HG03060 (cell line): ENCODE results near the gene AIDA.
A peak's percentile ranks its signal among the peaks of the same experiment; 100 is the strongest.
"Not testable (repeated sequence)": the region's sequence is repeated elsewhere in the genome, so short reads cannot be mapped to it uniquely, and the experiment has no call there.

Experiments
- ATAC-seq: cut with Tn5 transposase; IDR thresholded peaks from one replicate; pipeline ENCODE4 v1.9.1; 2021; ENCODE audit warnings: low read depth, moderate number of reproducible peaks; ENCODE audit not compliant: unreplicated experiment

Gene AIDA

DNA sequence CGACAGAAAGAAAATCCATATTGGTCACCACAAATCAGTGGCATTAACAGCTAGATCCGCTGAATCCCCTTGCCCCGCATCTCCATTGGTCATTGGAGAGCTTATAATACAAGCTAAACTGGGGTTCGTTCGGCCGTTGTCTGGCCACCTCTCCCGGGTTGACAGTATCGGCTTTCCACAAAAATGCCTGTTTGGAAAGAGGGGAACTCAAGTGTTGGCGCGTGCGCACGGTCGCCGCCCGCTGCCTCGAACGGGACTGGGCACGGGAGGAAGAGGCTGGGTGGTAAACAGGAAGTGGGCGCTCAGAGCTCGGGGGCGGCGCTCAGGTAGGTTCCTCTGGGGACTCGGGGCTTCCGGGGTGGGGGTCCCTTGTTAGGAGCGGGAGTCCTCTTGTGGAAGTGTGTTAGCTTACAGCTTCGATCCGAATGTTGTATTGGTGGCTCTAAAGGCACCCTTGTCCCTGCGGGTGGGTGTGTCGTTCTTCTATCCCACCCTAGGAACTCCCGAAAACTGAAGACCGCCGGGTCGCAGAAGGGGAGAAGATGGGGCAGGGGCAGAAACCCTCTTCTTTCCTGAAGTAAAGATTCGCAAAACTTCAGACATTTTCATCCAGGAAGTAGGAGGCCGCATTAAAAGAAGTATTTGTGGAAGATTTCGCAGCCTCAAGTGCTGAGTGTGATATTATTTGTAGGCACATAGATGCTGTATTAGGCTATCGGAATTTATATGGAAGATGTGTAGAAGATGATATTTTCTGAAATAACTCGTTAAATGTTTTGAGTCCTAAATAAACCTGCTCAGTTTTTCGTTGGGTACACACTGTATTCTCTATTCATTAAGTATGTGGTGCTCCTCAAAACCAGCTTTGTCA lies 1.0 kb upstream of the AIDA start:
- peak; percentile 59 for ATAC-seq

DNA sequence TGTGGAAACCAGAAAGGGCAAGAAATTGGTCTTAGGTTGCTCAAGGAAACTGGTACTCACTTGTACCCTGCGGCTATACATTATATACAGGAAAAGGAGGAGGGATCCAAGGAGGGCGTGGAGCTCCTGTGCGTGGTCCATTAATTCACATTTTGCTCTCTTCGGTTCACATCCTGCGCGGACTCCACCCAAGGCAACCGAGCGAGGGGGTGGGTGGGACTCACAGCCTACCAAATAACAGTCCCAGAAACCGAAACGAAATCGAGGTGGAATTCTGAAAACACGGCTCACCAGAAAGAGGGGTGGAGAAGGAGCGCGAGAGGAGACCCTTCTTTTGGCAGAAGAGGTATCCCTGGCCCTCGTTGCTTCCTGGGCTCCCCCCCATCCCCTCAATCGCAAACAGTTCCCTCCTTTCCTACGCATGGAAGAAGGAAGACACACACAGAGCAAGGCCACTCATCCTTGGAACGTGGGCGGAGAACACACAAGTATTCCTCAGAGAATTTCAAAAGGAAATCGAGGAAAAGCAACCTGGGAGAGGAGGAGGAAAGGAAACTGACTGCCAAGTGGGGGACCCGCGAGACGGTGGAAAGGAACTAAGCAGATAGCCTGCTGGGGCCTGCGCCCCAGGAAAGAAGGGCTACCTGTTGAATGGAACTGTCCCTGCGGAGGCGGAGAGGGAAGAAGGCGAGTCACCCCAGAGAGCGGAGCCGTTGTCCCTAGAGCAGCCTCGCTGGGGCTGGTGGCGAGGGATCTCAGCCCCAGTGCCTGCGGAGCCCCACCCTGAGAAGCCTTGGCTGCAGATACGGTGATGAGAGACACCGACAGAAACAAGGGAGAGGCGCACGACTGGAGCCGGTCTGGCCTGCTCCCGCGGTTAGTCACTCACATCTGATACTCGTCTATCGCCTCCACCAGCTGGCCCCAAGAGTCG lies 705 bp downstream of the AIDA start:
- ATAC-seq: peak; percentile 10

DNA sequence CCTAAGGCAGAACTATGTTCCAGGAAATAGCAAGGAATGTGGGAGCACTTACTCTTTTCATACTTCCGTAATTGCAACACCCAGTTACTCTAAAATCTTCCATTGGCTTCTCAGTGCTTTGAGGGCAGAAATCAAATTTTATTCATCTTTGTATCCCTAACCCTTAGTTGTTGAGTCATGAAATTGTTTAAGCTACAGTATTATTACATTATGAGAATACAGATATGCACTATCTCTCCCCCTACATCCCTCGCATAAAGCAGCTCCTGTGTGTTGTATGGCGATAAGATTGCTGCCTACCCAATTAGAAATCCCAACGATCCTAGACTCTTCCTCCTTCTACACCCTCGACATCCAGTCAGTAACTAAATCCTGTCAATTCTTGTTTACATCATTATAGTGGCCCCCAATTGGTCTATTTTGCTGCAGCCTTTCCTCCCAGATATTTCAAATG lies 2.6 kb downstream of the AIDA start:
- no peak for ATAC-seq

DNA sequence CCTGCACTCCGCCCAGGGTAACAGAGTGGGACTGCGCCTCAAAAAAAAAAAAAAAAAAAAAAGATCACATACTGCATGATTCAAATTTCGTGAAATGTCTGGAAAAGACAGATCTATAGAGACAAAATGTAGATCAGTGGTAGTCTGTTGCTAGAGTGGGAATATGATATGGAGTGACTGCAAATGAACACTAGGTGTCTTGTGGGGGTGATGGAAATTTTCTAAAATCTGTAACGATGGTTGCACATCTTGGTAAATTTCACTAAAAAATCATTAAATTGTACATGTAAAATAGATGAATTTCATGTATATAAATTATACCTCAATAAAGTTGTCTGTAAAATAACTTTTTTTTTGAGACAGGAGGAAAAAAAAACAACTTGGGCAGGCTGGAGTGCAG lies 5.5 kb downstream of the AIDA start:
- ATAC-seq: no peak

DNA sequence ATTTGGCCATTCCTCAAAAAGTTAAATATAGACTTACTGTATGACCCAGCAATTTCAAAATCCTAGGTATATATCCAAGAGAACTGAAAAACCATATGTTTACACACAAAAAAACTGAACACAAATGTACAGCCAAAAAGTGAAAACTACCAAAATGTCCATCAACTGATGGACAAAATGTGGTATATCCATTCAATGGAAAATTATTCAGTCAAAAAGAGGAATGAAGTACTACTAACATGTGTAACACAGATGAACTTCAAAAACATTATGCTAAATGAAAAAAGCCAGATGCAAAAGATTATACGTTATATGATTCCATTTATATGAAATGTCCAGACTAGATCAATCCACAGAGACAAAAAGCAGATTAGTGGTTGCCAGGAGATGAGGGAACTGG lies 8.0 kb downstream of the AIDA start:
- ATAC-seq: no peak

DNA sequence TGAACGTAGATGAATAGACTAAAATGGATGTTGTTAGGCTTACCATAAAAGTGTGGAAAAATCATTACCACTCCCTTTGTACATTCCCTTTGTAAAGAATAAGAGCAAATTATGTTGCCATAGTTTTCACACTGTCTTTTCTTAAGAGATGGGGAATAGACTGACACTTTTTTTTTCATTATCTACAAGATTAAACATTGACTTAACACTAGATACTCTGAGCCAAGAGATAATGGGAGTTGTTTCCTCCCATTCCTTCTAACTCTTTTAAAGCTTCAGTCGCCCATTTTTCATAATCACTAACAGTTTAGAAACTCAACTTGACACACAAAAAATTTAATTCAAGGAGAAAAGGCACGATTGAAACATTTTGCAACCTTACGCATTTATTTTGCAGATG lies 10.1 kb downstream of the AIDA start:
- no peak for ATAC-seq

DNA sequence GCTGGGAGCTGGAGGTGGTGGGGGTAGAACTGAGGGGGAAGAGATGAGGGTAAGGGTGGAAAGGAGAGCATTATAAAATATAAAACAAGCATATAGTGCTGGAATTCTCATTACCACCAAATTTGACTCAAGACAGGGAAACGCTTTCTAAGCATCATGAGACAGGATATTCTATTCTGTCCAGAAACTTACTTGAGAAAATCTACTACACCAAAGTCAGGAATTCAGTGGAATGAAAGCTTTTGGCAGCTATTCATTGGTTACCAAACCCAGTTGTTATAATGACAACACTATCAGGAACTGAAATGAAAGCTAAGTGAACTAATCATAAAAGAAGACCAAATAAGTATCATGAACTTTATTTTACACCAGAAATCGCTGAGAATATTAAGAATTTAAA lies 14.5 kb downstream of the AIDA start:
- no peak for ATAC-seq

DNA sequence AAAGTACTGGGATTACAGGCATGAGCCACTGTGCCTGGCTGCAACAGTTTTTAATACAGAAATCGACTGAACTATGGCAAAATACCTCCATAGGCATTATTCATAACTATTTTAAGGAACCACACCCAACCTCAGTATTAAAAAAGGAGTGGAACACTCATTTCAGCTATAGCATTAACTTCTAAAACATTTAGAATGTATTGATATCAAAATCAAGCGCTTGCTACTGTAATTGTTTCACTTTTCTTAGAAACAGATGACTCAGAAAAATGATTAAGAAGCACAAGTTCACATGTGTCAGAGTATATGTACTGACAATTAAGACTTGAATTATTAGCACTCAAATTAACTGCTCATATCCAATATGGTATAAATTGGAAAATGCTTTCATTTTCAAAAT lies 15.1 kb downstream of the AIDA start:
- no peak for ATAC-seq

DNA sequence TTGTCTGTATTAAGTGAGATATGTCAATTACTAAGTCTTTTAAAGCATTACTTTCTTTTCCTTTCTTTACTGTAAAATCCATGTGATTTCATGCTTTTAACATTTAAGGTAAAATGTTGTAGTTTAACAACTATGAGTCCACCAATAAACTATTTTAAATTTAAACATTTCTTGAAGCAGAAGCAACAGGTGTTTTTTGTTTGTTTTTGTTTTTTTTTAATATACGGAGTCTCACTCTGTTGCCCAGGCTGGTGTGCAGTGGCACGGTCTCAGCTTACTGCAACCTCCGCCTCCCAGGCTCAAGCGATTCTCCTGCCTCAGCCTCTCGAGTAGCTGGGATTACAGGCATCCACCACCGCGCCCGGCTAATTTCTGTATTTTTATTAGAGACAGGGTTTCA lies 15.6 kb downstream of the AIDA start:
- no peak for ATAC-seq

DNA sequence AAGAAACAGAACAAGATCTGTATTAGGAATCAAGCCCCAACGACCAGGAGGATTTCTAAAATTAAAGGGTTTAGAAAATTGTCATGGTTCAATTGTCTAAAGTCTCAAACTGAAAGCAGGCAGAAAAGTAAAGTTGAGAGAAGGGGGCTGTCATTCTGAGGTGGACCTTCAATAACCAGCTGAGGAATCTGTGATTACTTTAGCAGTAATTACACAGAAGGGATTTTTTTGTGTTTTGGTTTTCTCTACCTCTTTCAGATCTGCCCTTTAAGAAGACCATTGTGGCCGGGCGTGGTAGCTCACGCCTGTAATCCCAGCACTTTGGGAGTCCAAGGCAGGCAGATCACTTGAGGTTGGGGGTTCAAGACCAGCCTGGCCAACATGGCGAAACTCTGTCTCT lies 17.4 kb downstream of the AIDA start:
- no peak for ATAC-seq

DNA sequence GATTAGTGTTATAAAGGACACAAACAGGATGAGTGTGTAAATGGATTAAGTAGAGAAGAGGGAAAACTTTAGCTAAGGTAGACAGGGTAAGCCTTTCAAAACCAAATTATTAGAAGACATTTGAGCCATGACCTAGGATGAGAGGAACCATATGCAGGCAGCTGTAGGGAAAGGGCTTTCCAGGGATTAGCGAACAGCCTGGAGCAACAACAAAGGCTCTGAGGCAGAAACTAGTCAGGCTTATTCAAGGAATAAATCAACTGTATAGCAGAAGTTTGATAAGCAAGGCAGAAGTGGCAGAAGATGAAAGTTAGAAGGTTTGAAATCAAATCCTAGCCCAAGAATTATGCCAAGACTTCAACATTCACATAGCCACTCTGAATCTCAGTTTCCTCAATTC lies 21.3 kb downstream of the AIDA start:
- no peak for ATAC-seq

DNA sequence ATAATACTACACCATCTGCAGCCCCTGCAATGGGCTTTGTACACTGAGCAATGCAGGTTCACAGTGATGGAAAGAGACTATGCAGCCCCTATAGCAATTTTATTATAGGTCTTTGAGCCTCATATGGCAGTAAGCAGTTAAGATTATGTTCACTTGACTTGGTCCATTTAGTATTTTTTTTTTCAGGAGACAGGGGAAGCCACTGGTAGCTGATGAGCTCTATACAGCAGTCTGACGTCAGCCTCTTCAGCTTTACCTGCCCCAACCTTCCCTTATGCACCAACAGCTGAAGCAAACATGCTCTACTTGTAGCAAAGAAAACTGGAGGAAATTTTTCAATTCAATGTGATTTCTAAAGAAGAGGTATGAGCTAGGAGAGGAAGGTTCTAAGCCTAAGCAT lies 32.2 kb downstream of the AIDA start:
- ATAC-seq: no peak

DNA sequence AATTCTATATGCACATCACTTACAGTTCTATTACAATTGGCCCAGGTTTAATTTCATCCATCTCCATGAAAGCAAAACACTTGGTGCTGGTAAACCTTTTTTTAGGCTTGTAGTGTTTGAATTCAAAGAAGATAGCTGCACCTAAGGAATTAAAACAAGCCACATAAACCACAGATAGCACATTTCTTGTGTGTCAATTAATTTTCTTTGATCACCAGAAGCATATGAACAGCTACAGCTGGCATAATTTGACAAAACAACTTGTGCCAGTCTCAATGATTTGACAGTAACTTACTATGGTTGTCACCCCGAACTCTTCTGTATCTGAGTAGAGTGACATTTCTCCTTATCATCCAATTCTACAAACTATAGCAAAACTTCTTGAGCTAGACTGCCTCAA lies 42.2 kb downstream of the AIDA start:
- no peak for ATAC-seq

DNA sequence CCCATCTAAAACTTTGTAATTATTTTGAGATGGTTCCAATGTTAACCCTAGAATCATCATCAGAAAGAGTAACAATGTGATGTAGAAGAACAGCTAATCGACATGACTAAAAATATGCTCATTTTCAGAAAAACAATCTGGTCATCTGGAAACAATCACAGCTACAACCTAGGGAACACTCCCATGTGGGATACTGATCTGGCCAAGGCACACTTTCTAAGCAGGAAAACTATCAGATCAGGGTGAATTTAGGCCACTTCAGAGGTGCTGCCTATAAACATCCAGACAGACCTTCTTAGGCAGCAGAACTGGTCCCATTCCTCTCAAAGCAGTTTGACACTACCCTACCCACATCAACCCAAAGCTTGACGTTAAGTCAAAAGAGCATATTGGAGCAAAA lies 43.2 kb downstream of the AIDA start:
- ATAC-seq: not testable (repeated sequence)

DNA sequence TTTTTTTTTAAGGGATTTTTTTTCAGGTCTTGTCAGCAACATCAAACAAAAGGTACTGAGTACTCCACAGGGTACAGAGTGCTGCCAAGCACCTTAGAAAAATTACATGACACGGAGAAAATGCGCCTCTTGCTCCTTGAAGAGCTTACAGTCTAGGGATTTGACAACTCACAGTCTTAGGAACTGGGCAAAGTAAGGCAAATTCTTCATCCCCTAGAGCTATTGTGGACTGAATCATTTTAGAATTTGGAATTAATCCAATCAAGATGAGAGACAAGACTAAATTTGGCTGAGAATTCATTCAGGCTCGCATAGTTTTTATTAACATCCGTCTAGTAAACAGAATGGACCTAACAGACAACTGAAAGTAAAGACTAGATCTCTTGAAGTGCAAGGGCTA lies 44.1 kb downstream of the AIDA start:
- ATAC-seq: not testable (repeated sequence)

DNA sequence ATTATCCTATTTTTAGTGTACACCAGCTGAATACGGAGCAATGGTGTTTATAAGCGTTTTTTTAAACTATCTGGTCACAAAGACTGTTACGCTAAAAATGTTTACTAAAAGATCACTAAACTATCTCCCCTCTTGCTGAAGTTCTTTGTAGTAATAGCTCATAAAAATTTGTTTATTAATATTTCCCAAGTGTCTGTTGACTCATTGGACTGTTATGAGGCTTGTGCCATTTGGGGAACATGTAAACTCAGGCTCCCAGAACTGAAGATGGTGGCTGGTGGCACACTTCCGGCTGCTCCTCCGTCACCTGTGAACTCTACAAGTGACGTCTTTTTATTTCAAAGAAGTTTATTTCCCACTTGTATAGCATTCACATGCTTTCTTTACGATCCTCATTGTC lies 46.3 kb downstream of the AIDA start:
- no peak for ATAC-seq

DNA sequence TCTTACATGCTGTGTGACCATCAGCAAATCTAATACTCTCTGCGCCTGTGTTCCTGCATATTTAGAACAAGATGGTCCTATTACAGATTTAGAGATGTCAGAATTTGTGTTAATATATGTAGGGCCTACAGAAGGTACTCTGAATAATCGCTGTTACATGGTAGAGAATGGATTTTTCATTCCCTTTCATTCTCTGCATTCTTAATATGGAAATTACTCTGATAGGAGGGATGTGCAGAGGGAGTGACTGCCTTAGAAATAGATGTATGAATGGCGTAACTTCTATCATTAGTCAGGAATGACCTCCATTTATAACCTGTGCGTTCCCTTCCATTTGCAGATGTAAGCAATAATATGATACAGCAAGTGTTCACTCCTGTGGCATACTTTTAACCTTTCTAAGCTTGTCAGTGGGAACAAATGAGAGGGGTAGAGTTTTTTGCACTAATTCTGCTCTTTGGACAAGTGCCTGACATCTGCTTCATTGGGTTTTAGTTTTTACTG lies 48.8 kb downstream of the AIDA start:
- no peak for ATAC-seq

DNA sequence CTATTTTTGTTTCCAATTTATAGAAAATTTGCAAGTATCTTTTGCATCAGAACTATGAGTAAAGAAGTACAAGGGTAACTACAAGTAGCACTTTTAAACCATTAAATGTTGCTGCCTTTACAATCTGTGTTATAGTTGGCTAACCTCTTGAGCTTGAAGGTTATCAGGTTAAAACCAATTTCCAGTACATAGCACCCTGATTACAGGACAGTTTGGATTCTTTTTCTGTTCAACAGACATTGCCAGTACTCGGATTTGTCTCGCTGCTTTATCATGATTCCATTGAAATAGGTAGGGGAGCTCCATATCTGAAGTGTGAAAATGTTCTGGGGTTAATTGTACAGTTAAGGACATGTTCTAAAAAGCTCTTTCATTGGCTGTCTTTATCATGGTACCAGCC lies 54.4 kb downstream of the AIDA start:
- ATAC-seq: no peak

DNA sequence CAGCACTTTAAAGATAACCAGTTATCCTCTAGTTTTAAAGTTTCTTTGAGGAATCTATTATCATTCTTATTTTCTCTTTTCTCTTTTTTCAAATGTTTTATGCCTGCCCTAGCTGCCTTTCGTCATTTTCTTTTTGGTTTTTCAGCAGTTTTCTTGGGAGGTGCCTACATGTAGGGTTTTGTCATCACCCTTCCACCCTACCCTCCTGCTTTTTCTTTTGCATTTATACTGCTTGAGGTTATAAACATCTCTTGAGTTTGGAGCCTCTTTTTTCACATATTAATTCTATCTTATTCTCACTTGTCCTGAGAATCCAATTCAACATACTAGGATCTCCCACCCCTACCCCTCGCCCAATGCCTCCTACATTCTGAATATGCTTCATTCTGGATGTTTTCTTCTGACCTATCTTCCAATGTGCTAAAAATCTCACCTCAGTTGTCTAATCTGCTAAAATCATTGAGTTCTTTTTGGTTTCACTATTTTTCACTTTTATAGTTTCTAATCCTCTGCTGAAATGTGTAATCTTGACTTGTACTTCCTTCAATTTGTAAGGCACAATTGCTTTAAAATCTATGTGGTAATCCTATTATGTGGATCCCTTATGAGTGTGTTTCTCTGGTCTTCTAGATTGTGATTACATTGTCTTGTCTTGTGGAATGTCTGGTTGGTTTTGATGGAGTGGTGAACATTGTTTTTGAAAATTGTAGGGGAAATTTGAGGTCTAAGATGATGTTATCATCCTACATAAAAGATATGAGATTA lies 55.7 kb downstream of the AIDA start:
- ATAC-seq: no peak

DNA sequence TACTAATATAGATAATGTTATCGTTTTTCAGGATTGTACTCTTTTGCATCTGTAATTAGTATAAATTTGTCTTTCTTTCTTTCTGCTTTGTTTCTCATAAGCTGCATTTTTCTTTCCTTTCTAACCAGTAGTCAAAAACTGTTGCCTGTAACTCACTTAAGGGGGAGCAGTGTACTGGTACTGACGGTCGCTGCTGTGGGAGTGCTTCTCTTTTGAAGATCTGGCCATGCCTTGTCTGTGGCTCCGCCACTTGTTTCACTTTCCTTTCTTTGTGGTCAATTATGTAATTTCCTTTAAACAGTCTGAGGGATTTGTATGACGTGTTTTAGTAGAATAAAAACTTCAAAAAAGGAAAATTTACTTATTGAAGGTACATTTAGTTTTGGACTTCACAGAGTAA lies 57.4 kb downstream of the AIDA start:
- peak; percentile 94 for ATAC-seq
